Esophagus muscularis mucosa (tissue), 4 donors: ENCODE data around the gene GMDS.

Experiments
- CTCF ChIP-seq, 3 experiments: fragments of 200-600 bp in 2 of 3; fragments of 450-650 bp in 1 of 3; sonication (generic) in 2 of 3; IDR thresholded peaks; one replicate each; pipeline ENCODE4 v1.5.1; 2017 to 2019; ENCODE audit warnings: antibody characterized with exemption in 3 of 3, mild to moderate bottlenecking in 2 of 3, moderate library complexity in 1 of 3
- EP300 ChIP-seq: sonication (generic); formaldehyde crosslinking; IDR thresholded peaks from one replicate; pipeline ENCODE4 v1.6.1; 2017; ENCODE audit warnings: antibody characterized with exemption
- POLR2A ChIP-seq: fragments of 450-650 bp; IDR thresholded peaks from one replicate; pipeline ENCODE4 v1.6.1; 2017; ENCODE audit warnings: antibody characterized with exemption, moderate library complexity, mild to moderate bottlenecking, low read depth
- POLR2AphosphoS5 ChIP-seq, 2 donors: sonication (generic); formaldehyde crosslinking; IDR thresholded peaks; one replicate each; pipeline ENCODE4 v1.6.1; 2017; ENCODE audit warnings: antibody characterized with exemption in 2 of 2

- TF ChIP-seq CTCF (IDR thresholded peaks at IDR 0.05) (no peak), POLR2A (no peak), POLR2AphosphoS5 (IDR thresholded peaks at IDR 0.05) (no peak), EP300 (no peak)
These were observed 668.7 kb downstream of the GMDS start for GRCh38 chr6:1576711-1577110.
